Measurements from ENCODE around the gene RABGEF1. TPM values are rescaled to one million over a fixed set of nuclear protein-coding genes. Genes with fewer than 3 reads are reported as not detected.
"Not testable (repeated sequence)": the region's sequence is repeated elsewhere in the genome, so short reads cannot be mapped to it uniquely, and the experiment has no call there.

RABGEF1 gene
- total RNA-seq, 1 donor from 2014 or later = 14.1 TPM

- peaks cover 6% of the 10 kb centered on the region for H3K27me3 Mint-ChIP-seq (ENCODE audit: unreplicated experiment)
- H3K27ac Mint-ChIP-seq (ENCODE audit: unreplicated experiment) = peak overlapping the region; percentile 98
- H3K4me1 Mint-ChIP-seq (ENCODE audit: low read depth, unreplicated experiment) = peaks cover 10% of the 10 kb centered on the region
- H3K4me3 Mint-ChIP-seq (ENCODE audit: unreplicated experiment) = peak overlapping the region; percentile 95
- peaks cover 10% of the 10 kb centered on the region for H3K9me3 Mint-ChIP-seq (ENCODE audit: unreplicated experiment)
- TF ChIP-seq CTCF (IDR thresholded peaks at IDR 0.05; ENCODE audit: partially characterized antibody, unreplicated experiment) = peak; percentile 37
- peak; percentile 99 for DNase-seq
- no peaks in the 10 kb centered on the region for H3K36me3 Mint-ChIP-seq (ENCODE audit: unreplicated experiment)
Measured at GRCh38 chr7:66844552-66845378, 104.2 kb downstream of the RABGEF1 start.

GRCh38 chr7:66845379-66846095 is 105.0 kb downstream of the RABGEF1 start:
- Mint-ChIP-seq H3K36me3 (ENCODE audit: unreplicated experiment) (no peaks in the 10 kb centered on the region), H3K27ac (ENCODE audit: unreplicated experiment) (peak overlapping the region; percentile 98), H3K4me3 (ENCODE audit: unreplicated experiment) (peak overlapping the region; percentile 95), H3K27me3 (ENCODE audit: unreplicated experiment) (peaks cover 6% of the 10 kb centered on the region), H3K9me3 (ENCODE audit: unreplicated experiment) (peaks cover 10% of the 10 kb centered on the region), H3K4me1 (ENCODE audit: low read depth, unreplicated experiment) (peaks cover 10% of the 10 kb centered on the region)
- TF ChIP-seq CTCF (IDR thresholded peaks at IDR 0.05; ENCODE audit: partially characterized antibody, unreplicated experiment) = no peak
- no peak for DNase-seq

- not testable (repeated sequence) for H3K9me3 Mint-ChIP-seq (ENCODE audit: unreplicated experiment); DNase-seq; H3K36me3 Mint-ChIP-seq (ENCODE audit: unreplicated experiment); H3K4me1 Mint-ChIP-seq (ENCODE audit: low read depth, unreplicated experiment); H3K27me3 Mint-ChIP-seq (ENCODE audit: unreplicated experiment)
- Mint-ChIP-seq H3K4me3 (ENCODE audit: unreplicated experiment) (peak overlapping the region; percentile 95), H3K27ac (ENCODE audit: unreplicated experiment) (peak overlapping the region; percentile 64)
Measured at GRCh38 chr7:66846096-66846445, 105.5 kb downstream of the RABGEF1 start.

- not testable (repeated sequence) for H3K27ac Mint-ChIP-seq (ENCODE audit: unreplicated experiment); H3K9me3 Mint-ChIP-seq (ENCODE audit: unreplicated experiment); H3K4me1 Mint-ChIP-seq (ENCODE audit: low read depth, unreplicated experiment); H3K36me3 Mint-ChIP-seq (ENCODE audit: unreplicated experiment); H3K4me3 Mint-ChIP-seq (ENCODE audit: unreplicated experiment); H3K27me3 Mint-ChIP-seq (ENCODE audit: unreplicated experiment); DNase-seq
Measured at GRCh38 chr7:66847523-66847855, 107.0 kb downstream of the RABGEF1 start.

GRCh38 chr7:66847879-66848790 is 107.6 kb downstream of the RABGEF1 start:
- H3K4me3 Mint-ChIP-seq (ENCODE audit: unreplicated experiment) = no peak overlapping the region
- H3K4me1 Mint-ChIP-seq (ENCODE audit: low read depth, unreplicated experiment) = peaks cover 10% of the 10 kb centered on the region
- peak overlapping the region; percentile 1 for H3K27ac Mint-ChIP-seq (ENCODE audit: unreplicated experiment)
- DNase-seq = no peak
- no peak for TF ChIP-seq CTCF (IDR thresholded peaks at IDR 0.05; ENCODE audit: partially characterized antibody, unreplicated experiment)
- no peaks in the 10 kb centered on the region for H3K36me3 Mint-ChIP-seq (ENCODE audit: unreplicated experiment)
- H3K27me3 Mint-ChIP-seq (ENCODE audit: unreplicated experiment) = peaks cover 4% of the 10 kb centered on the region
- peaks cover 10% of the 10 kb centered on the region for H3K9me3 Mint-ChIP-seq (ENCODE audit: unreplicated experiment)

All from glutamatergic neuron (in vitro differentiated cells).